MCF 10A (cell line): ENCODE measurements around the gene SIDT2. TPM values are rescaled to one million over a fixed set of nuclear protein-coding genes. Genes with fewer than 3 reads are reported as not detected.

ENCODE experiments used
- BruUV-seq: library from RNA; stranded (reverse); fragments of 400-500 nt; replicated peaks from 2 replicates; lab custom pipeline; 2021; lab: Mats Ljungman, UMichigan
- CTCF ChIA-PET: fragments of 300-600 bp; sonication (Branson Sonifier 250); formaldehyde crosslinking; extraction: SDS; loops from one replicate; lab custom pipeline; 2021; ENCODE audit warnings: antibody characterized with exemption, inconsistent platforms; lab: Yijun Ruan, JAX
- POLR2A ChIA-PET: fragments of 300-600, 350-650 bp; sonication (Branson Sonifier 250); formaldehyde crosslinking; extraction: SDS; loops from one replicate; lab custom pipeline; 2020; ENCODE audit warnings: antibody characterized with exemption, inconsistent platforms; lab: Yijun Ruan, JAX
- DNase-seq: peaks from one replicate; pipeline ENCODE4 v3.0.0-alpha.2; 2018; ENCODE audit not compliant: unreplicated experiment
- H3K27ac Mint-ChIP-seq: one replicate; pipeline ENCODE4 v1.8.0; 2022; ENCODE audit warnings: mild to moderate bottlenecking, low read depth, mixed read lengths; ENCODE audit not compliant: unreplicated experiment
- H3K27me3 Mint-ChIP-seq: one replicate; pipeline ENCODE4 v1.8.0; 2022; ENCODE audit warnings: mixed read lengths; ENCODE audit not compliant: insufficient read depth, unreplicated experiment
- H3K36me3 Mint-ChIP-seq: one replicate; pipeline ENCODE4 v1.8.0; 2022; ENCODE audit warnings: mild to moderate bottlenecking, moderate library complexity, mixed read lengths; ENCODE audit not compliant: insufficient read depth, unreplicated experiment
- H3K4me1 Mint-ChIP-seq: one replicate; pipeline ENCODE4 v1.8.0; 2022; ENCODE audit warnings: mixed read lengths; ENCODE audit not compliant: insufficient read depth, unreplicated experiment
- H3K4me3 Mint-ChIP-seq: one replicate; pipeline ENCODE4 v1.8.0; 2022; ENCODE audit warnings: mild to moderate bottlenecking, moderate library complexity, mixed read lengths; ENCODE audit not compliant: unreplicated experiment
- H3K9me3 Mint-ChIP-seq: one replicate; pipeline ENCODE4 v1.8.0; 2022; ENCODE audit warnings: mixed read lengths; ENCODE audit not compliant: unreplicated experiment
- intact Hi-C: fragments of 100-400 bp; cut with micrococcal nuclease; formaldehyde crosslinking; loops from 2 replicates; pipeline ENCODE4 v1.14.1; 2022
- total RNA-seq: library from RNA; stranded (reverse); gene quantifications from 2 replicates; pipeline ENCODE4 v1.2.3, GENCODE V29; 2022
- TF ChIP-seq, protein P1 (sequence below): fragments of 200-600 bp; IDR thresholded peaks from one replicate; pipeline ENCODE4 v1.8.0; 2022; ENCODE audit warnings: antibody characterized with exemption, mild to moderate bottlenecking; ENCODE audit not compliant: unreplicated experiment

Gene SIDT2
- total RNA-seq, 1 experiment from 2014 or later: 18.4 TPM

DNA sequence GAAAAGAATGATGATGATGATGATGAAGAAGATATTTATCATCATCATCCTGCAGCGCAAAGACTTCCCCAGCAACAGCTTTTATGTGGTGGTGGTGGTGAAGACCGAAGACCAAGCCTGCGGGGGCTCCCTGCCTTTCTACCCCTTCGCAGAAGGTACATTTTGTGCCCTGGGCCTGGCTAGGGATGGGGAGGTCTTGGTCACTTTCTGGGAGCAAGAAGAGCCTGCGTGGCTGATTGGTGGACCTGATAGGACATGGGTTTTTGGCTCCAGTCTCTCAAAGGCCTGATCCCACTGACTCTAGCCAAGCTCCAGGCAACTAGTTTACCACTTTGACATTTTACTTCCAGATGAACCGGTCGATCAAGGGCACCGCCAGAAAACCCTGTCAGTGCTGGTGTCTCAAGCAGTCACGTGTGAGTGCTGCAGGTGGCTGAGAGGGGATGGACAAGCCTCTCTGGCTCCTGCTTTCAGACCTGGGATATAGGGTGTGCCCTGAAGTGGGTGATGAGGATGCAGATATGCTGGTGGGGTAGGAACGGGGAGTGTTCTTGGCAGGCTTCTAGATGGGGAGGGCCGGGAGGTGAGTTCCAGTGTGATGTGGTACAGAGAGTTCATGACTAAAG is 5.3 kb downstream of the SIDT2 start:
- BruUV-seq: no TSS peak
- intact Hi-C loops: no loop called here
- Mint-ChIP-seq H3K27me3 (no peaks in the 10 kb centered on the region), H3K4me3 (no peak overlapping the region), H3K9me3 (no peaks in the 10 kb centered on the region), H3K27ac (no peak overlapping the region), H3K36me3 (peaks cover 22% of the 10 kb centered on the region), H3K4me1 (peaks cover 11% of the 10 kb centered on the region)
- TF ChIP-seq, protein P1, sequence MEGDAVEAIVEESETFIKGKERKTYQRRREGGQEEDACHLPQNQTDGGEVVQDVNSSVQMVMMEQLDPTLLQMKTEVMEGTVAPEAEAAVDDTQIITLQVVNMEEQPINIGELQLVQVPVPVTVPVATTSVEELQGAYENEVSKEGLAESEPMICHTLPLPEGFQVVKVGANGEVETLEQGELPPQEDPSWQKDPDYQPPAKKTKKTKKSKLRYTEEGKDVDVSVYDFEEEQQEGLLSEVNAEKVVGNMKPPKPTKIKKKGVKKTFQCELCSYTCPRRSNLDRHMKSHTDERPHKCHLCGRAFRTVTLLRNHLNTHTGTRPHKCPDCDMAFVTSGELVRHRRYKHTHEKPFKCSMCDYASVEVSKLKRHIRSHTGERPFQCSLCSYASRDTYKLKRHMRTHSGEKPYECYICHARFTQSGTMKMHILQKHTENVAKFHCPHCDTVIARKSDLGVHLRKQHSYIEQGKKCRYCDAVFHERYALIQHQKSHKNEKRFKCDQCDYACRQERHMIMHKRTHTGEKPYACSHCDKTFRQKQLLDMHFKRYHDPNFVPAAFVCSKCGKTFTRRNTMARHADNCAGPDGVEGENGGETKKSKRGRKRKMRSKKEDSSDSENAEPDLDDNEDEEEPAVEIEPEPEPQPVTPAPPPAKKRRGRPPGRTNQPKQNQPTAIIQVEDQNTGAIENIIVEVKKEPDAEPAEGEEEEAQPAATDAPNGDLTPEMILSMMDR: no peak
- ChIA-PET CTCF (interaction anchor here (2.2 kb wide), 1 partner anchor 43 kb away, joined by 10 read pairs; no protein-coding TSS in a partner anchor), POLR2A (no interaction called here)
- no peak for DNase-seq

DNA sequence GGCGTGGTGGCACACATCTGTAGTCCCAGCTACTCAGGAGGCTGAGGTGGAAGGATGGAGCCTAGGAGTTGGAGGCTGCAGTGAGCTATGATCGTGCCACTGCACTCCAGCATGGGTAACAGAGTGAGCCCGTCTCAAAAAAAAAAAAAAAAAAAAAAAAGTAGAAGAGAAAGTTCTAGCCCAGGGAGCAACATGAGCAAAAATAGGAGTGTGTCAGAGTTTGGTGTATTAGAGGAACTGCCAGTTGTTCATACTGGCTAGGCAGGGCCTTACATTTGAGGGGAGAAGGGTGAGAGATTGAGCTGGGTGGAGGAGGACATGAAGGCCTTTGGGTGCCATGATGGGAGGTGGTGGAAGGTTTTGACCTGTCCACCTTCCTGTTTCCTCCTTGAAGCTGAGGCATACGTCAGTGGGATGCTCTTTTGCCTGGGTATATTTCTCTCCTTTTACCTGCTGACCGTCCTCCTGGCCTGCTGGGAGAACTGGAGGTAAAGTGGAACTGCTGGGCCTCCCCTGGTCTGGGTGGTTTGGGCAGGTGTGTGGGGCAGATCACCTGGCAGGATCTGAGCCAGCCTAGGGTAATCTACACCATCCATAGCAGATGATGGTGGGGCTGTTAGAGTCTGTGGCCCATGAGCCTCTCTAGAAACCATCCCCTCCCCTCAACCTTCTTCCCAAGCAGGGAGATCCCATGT is 7.3 kb downstream of the SIDT2 start:
- H3K27me3 Mint-ChIP-seq: no peaks in the 10 kb centered on the region
- no peak for DNase-seq
- H3K9me3 Mint-ChIP-seq: no peaks in the 10 kb centered on the region
- CTCF ChIA-PET: interaction anchor here (0.7 kb wide), 1 partner anchor 11 kb away, joined by 4 read pairs; no protein-coding TSS in a partner anchor
- no TSS peak for BruUV-seq
- TF ChIP-seq, protein P1: no peak
- intact Hi-C loops: no loop called here
- H3K36me3 Mint-ChIP-seq: peaks cover 33% of the 10 kb centered on the region
- no peaks in the 10 kb centered on the region for H3K4me1 Mint-ChIP-seq
- POLR2A ChIA-PET: interaction anchor here (0.9 kb wide), 1 partner anchor 39 kb away, joined by 3 read pairs; no protein-coding TSS in a partner anchor
- H3K4me3 Mint-ChIP-seq: no peak overlapping the region
- H3K27ac Mint-ChIP-seq: no peak overlapping the region

DNA sequence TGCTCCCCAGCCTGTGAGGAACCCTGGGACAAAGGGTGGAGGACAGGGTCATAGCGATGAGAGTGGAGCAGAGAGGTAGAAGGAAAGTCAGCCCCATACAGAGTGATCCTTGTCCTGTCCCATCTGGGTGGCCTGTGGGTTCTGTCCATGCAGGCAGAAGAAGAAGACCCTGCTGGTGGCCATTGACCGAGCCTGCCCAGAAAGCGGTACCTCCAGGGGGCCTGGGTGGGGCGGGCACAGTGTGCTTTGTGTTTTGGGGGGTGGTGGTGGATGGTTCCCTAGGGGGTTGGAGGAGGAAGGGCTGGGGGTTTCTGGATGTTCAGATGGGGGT is 7.9 kb downstream of the SIDT2 start:
- Mint-ChIP-seq H3K27me3 (no peaks in the 10 kb centered on the region), H3K27ac (no peak overlapping the region), H3K9me3 (no peaks in the 10 kb centered on the region), H3K4me3 (no peak overlapping the region), H3K4me1 (no peaks in the 10 kb centered on the region), H3K36me3 (peaks cover 33% of the 10 kb centered on the region)
- POLR2A ChIA-PET: interaction anchor here (0.9 kb wide), 1 partner anchor 40 kb away, joined by 3 read pairs; no protein-coding TSS in a partner anchor
- BruUV-seq: no TSS peak
- intact Hi-C loops: no loop called here
- TF ChIP-seq, protein P1: no peak
- DNase-seq: no peak
- CTCF ChIA-PET: interaction anchor here (0.7 kb wide), 1 partner anchor 10 kb away, joined by 4 read pairs; no protein-coding TSS in a partner anchor

DNA sequence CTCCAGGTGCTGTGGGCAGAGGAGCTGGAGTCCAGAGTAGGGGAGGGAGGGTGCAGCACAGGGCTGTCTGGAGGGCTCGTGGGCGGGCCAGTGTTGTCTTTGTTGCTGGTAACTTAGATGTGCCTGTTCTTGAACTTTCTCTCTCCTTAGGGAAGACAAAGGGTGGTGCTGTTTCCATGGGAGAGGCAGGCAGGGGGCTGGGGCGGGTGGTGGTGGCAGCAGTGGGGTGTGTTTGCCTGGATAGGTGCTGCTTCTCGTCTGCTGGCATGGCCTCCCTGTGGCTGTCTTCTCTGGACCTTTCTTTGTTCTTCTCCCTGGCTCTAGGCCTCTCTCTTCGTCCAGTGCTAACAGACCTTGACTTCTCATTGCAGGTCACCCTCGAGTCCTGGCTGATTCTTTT is 8.5 kb downstream of the SIDT2 start:
- Mint-ChIP-seq H3K4me3 (no peak overlapping the region), H3K27me3 (no peaks in the 10 kb centered on the region), H3K9me3 (no peaks in the 10 kb centered on the region), H3K27ac (no peak overlapping the region), H3K36me3 (peaks cover 33% of the 10 kb centered on the region), H3K4me1 (no peaks in the 10 kb centered on the region)
- POLR2A ChIA-PET: interaction anchor here (0.7 kb wide), 1 partner anchor 10 kb away, joined by 5 read pairs; no protein-coding TSS in a partner anchor
- DNase-seq: no peak
- BruUV-seq: no TSS peak
- intact Hi-C loops: no loop called here
- TF ChIP-seq, protein P1: no peak
- CTCF ChIA-PET: interaction anchor here (0.6 kb wide), 1 partner anchor 32 kb away, joined by 3 read pairs; no protein-coding TSS in a partner anchor
